GM18499 (cell line): ENCODE measurements around the gene KIF18B.

Experiments used
- ATAC-seq: cut with Tn5 transposase; IDR thresholded peaks from one replicate; pipeline ENCODE4 v1.9.1; 2021; ENCODE audit warnings: moderate number of reproducible peaks; ENCODE audit not compliant: insufficient read depth, unreplicated experiment

Gene KIF18B

GRCh38 chr17:44941712-44942331 is 5.8 kb downstream of the KIF18B start:
- ATAC-seq, result no peak

DNA sequence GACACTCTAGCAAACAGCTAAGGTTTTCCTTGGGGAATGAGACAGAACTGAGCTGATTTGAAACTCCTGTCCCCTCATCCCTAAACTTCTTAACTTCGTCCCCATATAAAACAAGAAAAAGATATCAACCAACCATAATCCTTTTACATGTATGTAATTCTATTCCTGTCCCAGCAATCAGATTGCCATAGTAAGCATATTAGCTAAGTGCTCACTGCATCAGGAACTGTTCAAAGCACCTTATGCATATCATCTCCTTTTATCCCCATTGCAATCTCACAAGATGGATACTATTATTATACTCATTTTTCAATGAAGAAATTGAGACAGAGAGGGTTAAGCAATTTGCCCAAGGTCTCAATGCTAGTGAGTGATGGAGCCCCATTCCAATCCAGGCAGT is 6.8 kb downstream of the KIF18B start:
- no peak for ATAC-seq

- no peak for ATAC-seq
Measured at GRCh38 chr17:44940317-44940716, 7.3 kb downstream of the KIF18B start.

- ATAC-seq, result no peak
Measured at GRCh38 chr17:44935116-44935515, 12.5 kb downstream of the KIF18B start.

DNA sequence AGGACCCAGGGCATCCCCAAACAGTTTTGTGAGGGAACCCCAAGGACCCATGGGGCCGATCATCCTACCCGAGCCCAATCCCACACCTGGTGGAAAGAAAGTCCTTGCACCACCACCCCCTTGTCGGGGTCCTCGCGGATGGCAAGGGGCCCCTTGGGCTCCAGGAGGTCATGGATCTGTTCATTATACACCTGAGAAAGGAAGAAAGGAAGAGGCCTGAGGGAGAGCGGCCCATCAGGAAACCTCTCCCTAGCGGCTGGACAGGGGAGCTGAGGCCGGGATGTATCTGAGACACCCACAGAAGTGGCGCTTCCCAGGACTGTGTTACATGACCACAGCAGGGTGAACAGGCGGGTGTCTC is 12.8 kb downstream of the KIF18B start:
- no peak for ATAC-seq

- ATAC-seq, result no peak
Measured at GRCh38 chr17:44933824-44934744, 13.5 kb downstream of the KIF18B start.

- ATAC-seq, result no peak
Measured at GRCh38 chr17:44932787-44933097, 14.8 kb downstream of the KIF18B start.

- no peak for ATAC-seq
Measured at GRCh38 chr17:44932096-44932786, 15.3 kb downstream of the KIF18B start.

DNA sequence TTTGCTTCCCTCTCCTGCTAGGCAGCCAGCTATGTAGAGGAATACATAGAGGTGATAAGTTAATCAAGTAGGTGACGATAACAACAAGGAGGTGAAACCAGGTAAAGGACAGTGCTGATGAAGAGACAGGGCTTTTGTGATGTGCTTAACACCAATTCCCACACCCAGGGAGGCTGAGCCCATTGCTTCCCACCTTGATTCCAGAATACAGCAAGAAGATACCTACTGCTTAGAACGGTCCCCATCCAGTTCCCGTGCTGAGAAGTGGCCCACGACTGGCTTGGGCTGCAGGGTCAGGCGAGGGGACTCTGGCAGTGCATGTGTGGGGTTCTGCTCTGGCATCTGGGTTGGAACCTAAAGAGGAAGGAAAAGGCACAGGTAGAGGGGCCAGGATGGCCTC is 16.2 kb downstream of the KIF18B start:
- no peak for ATAC-seq

- no peak for ATAC-seq
Measured at GRCh38 chr17:44930667-44931066, 16.9 kb downstream of the KIF18B start.

DNA sequence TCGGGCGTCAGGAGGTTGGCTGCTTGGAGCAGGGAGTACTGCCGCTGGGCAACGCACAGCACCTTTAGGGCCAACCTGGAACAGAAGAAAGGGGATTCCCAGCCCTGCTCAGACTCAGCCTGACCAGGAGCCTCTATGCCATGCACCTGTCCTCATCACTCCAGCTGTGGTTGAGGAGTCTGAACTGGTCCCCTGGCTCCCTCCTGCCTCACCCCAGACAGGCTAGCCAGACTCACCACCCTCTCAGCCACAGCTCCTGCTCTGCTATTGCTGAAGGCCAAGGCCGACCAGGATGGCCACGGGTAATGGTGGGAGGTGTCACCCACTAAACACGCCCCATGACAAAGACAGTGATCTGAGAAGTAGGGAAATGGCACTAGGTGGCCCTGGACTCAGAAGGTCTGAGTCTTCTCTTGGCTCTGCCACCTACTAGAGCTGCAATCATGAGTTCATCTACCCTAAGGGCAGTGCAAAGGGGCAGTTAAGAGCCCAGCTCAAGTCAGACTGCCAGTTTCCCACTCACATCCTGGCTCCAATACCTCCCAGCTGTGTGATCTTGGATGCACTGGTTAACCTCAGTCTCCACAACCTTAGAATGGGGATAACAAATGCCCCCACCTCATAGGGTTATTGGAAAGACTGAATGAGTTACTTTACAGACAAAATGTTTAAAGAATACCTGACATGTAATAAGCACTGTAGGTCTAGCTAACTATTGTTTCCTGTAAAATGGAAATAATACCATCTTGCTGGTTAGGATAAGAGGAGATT is 18.4 kb downstream of the KIF18B start:
- ATAC-seq, result no peak

- no peak for ATAC-seq
Measured at GRCh38 chr17:44928136-44928535, 19.4 kb downstream of the KIF18B start.

DNA sequence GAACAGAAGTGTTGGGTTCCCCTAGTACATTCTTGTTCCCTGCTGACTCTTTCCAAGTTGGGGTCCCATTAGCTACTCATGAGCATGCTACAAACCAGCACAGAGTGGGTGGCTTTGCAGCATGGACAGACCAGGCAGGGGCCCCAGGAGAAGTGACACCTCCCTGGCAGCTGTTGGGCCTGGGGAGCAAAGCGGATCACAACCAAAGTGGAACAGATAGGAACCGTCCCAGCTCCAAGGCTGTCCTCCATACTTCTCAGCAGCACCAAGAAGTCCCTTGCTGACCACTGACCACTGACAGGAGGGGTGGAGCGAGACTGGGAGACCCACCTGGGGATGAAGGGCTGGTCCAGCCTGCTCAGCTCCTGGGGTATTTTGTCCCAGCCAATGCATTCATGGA is 19.9 kb downstream of the KIF18B start:
- ATAC-seq, result no peak

GRCh38 chr17:44926821-44927525 is 20.6 kb downstream of the KIF18B start:
- ATAC-seq, result no peak

DNA sequence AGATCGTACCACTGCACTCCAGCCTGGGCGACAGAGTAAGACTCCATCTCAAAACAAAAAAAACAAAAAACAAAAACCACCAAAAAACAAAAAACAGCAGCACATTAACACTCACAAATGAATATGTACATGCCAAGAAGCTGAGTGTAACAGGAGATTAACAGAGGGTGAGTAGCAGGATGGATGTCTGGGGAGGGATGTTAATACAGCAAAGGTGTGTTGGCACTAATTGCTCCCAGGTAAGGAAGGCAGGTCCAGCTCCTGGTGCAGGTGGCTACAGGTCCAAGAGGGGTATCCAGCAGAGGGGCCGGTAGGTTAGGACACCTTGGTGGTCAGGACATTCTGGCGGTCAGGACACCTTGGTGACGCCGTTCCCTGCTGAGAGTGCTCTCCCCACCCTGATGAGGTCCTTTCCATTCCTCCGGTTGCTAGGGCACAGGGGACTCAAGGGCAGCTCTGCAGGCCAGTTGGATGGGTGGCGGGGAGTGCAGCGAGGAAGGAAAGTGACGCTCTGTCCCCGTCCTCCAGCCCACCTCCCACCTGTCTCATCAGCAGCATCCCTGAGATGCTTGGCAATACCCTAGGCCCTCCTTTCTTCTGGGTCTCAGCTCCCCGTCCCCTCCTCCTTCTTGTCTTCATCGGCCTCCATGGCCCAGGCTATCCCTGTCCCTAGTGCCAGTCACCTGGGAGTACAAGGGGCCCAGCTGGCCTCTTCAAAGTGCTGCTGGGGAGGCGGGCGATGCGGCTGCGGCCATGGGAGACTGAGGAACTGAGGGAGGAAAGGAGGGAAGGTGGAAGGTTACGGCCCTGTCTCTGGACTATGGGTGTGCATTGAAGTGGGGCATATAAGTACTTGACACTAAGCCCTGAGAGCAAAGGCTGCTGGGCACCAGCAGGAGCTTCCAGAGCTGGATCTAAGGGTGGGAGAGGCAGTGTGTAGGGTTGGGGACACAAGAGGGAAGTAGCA is 21.6 kb downstream of the KIF18B start:
- ATAC-seq, result no peak

GRCh38 chr17:44924107-44924544 is 23.4 kb downstream of the KIF18B start:
- ATAC-seq, result no peak

DNA sequence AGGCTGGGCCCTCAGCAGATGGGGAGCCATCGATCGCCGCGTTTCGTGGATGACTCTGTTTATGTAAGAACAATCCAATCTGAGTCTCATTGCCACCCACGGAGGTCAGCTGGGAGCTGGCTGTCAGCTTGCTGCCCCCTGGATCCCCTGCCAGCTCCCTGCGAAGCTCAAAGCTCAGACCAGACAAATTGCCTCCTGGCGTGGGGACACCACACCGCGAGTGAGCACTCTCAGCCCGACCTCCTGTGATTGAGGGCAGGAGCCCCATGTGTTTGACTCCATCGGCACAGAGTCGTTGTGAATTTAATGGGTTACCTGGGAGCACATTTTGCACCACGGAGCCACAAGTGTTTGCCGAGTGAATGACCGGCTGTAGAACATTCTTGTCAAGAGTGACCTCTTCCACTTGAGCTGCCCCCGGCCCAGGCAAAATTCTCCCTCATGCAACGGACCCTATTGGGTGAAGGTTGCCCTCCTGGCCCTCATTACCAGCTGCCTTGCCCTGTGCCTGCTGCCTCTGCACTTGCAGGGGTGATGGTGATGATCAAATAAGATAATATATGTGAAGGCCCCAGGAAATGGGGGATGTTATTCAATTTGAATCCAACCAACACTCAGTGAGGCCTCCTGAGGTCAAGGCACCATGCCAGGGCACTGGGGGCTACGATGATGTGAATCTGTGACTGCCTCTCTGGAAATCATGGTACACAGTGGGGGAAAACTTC is 24.7 kb downstream of the KIF18B start:
- ATAC-seq, result no peak

- ATAC-seq, result no peak
Measured at GRCh38 chr17:44922136-44922535, 25.4 kb downstream of the KIF18B start.
